Measurements from ENCODE around the gene NAA10. TPM values are rescaled to one million over a fixed set of nuclear protein-coding genes. Genes with fewer than 3 reads are reported as not detected.

The NAA10 gene
- total RNA-seq, 1 donor from 2014 or later = 116 TPM

DNA sequence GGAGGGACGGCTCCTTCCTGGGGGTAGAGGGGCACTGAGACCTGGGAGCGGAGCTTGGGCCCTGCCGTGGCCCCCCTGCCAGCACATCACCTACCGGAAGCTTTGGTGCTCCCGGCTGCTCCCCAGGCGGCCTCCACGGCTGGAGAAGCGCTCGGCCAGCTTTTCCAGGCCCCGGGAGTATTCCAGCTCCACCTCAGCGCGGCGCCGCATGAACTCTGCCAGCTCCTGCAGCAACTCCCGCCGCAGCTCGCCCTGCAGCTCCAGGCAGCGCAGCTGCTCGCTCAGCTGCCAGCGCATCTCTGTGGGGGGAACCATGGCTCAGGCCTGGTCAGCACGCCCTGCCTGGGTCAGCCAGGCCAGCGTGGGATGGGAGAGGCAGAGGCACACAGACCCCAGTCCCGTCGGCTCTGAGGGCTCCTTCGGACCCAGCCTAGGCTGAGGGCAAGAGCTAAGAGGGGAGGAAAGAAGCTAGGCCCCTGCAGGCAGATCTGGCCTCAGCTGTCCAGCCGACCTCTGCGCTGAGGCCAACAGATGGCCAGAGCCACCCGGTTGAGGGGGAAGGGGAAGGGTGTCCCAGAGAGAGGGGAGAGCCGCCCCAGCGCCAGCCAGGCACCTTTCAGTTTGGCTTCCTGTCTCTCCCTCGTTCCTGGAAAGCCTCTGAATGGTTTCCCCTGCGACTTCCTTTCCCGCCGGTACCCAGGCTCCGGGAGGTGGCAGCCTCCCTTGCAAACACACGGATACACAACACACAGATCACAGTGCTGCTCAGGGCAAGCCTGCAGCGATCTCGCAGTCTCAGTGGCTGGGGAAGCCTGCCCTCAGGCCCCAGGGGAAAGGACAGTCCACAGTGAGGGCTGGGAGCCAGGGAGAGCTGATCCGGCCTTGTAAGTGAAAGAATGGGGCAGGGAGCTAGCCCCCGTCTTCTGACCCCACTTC is 13.1 kb downstream of the NAA10 start:
- TF ChIP-seq CTCF (conservative IDR thresholded peaks at IDR 0.05) = no peak
- no peaks in the 10 kb centered on the region for H3K36me3 Mint-ChIP-seq (ENCODE audit: low read depth)
- H3K9me3 Mint-ChIP-seq = no peaks in the 10 kb centered on the region
- no peak for DNase-seq (ENCODE audit: low read depth, low spot score)
- peaks cover 6% of the 10 kb centered on the region for H3K27me3 Mint-ChIP-seq (ENCODE audit: low read depth)
- peaks cover 16% of the 10 kb centered on the region for H3K4me1 Mint-ChIP-seq
- H3K27ac Mint-ChIP-seq (ENCODE audit: unreplicated experiment) = peak overlapping the region; percentile 27
- peak overlapping the region; percentile 31 for H3K4me3 Mint-ChIP-seq

GRCh38 chrX:153921070-153921469 is 13.8 kb downstream of the NAA10 start:
- no peaks in the 10 kb centered on the region for H3K36me3 Mint-ChIP-seq (ENCODE audit: low read depth)
- H3K27me3 Mint-ChIP-seq (ENCODE audit: low read depth) = peaks cover 6% of the 10 kb centered on the region
- H3K4me1 Mint-ChIP-seq = peaks cover 15% of the 10 kb centered on the region
- no peak overlapping the region for H3K4me3 Mint-ChIP-seq
- DNase-seq (ENCODE audit: low read depth, low spot score) = no peak
- no peaks in the 10 kb centered on the region for H3K9me3 Mint-ChIP-seq
- TF ChIP-seq CTCF (conservative IDR thresholded peaks at IDR 0.05) = no peak
- H3K27ac Mint-ChIP-seq (ENCODE audit: unreplicated experiment) = no peak overlapping the region

GRCh38 chrX:153920546-153920945 is 14.3 kb downstream of the NAA10 start:
- no peak overlapping the region for H3K4me3 Mint-ChIP-seq
- peaks cover 15% of the 10 kb centered on the region for H3K4me1 Mint-ChIP-seq
- H3K27me3 Mint-ChIP-seq (ENCODE audit: low read depth) = peaks cover 3% of the 10 kb centered on the region
- no peaks in the 10 kb centered on the region for H3K9me3 Mint-ChIP-seq
- no peaks in the 10 kb centered on the region for H3K36me3 Mint-ChIP-seq (ENCODE audit: low read depth)
- no peak for DNase-seq (ENCODE audit: low read depth, low spot score)
- no peak overlapping the region for H3K27ac Mint-ChIP-seq (ENCODE audit: unreplicated experiment)
- no peak for TF ChIP-seq CTCF (conservative IDR thresholded peaks at IDR 0.05)

DNA sequence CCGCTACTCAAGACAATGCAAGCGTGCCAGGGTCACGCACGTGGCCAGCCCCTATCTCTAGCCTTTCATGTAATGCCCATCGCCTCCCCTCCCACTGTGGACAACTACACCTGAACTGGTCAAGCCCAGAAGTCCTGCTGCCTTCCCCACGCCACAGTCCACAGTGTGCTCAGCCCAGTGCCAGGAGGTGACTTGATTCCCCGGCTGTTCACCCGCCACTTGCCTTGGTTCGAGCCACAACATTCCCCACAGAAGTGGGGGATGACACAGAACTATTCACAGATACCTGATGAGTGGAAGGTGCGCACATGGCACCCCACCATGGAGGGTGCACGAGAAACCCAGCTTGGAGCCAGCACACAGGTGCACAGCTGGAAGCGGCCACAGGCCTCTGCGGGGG is 15.6 kb downstream of the NAA10 start:
- Mint-ChIP-seq H3K36me3 (ENCODE audit: low read depth) (no peaks in the 10 kb centered on the region), H3K27ac (ENCODE audit: unreplicated experiment) (peak overlapping the region; percentile 6), H3K9me3 (no peaks in the 10 kb centered on the region), H3K4me3 (no peak overlapping the region), H3K4me1 (peaks cover 10% of the 10 kb centered on the region), H3K27me3 (ENCODE audit: low read depth) (peaks cover 2% of the 10 kb centered on the region)
- no peak for DNase-seq (ENCODE audit: low read depth, low spot score)
- no peak for TF ChIP-seq CTCF (conservative IDR thresholded peaks at IDR 0.05)

DNA sequence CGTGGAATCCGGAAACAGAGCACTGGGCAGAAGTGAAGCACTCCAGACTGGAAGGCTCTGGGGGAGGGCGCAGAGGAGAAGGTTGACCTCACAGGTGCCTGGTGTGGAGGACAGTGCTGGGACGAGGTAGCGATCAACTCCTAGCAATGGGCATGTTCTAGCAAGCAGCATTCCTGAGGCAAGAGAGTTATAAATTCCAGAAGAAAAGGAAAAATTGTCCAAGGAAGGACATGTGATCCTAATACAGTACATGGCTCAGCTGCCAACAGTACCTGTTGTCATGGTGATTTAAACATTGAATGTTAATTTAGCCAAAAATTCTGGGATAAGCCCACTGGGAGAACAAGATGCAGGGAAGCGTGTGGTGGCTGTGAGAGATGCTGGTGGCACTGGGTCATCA is 17.0 kb downstream of the NAA10 start:
- H3K27ac Mint-ChIP-seq (ENCODE audit: unreplicated experiment) = no peak overlapping the region
- DNase-seq (ENCODE audit: low read depth, low spot score) = no peak
- no peaks in the 10 kb centered on the region for H3K9me3 Mint-ChIP-seq
- H3K4me1 Mint-ChIP-seq = peaks cover 6% of the 10 kb centered on the region
- H3K27me3 Mint-ChIP-seq (ENCODE audit: low read depth) = peaks cover 2% of the 10 kb centered on the region
- no peak for TF ChIP-seq CTCF (conservative IDR thresholded peaks at IDR 0.05)
- H3K4me3 Mint-ChIP-seq = no peak overlapping the region
- no peaks in the 10 kb centered on the region for H3K36me3 Mint-ChIP-seq (ENCODE audit: low read depth)

Data from neural crest cell (in vitro differentiated cells).